GM21390 (cell line): ENCODE results near the gene NOTCH2.

Experiments
- ATAC-seq: cut with Tn5 transposase; IDR thresholded peaks from one replicate; pipeline ENCODE4 v1.9.1; 2021; ENCODE audit not compliant: unreplicated experiment

The NOTCH2 gene

DNA sequence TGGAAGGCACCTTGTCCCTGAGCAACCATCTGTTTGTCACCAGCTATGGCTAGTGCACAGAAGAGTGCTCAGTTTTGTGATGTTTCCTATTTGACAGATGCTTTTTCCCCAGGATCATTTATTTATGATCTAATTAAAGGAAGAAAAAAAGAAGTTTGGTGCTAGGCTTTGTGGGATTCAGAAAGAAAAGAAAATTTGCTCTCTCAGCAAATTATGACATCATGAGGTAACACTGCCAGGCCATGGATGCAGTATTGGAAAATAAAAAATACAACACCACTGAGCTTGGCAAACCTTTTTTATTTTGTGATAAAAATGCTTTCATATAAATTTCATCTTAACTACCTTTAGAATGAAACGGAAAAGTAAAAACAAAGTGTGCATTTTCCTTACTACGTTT is 157.7 kb downstream of the NOTCH2 start:
- ATAC-seq: no peak

DNA sequence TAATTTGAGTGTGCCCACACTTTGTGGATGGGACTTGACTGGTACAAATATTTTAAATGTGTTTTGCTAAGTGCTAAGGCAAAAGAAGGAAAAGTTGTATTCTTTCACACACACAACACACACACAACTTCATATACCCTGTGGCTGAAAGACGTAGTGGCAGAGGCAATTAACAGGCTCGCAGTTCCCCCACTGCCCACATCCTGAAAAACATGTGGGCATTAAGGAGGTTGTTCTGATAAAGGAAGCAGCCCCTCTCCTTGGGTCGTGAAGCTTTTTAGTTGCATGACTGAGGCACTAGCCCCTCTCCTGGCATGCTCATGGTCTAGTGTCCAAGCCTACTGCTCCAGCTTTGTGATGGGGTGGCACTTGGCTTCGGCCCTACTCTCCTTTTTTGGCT is 158.8 kb downstream of the NOTCH2 start:
- no peak for ATAC-seq

DNA sequence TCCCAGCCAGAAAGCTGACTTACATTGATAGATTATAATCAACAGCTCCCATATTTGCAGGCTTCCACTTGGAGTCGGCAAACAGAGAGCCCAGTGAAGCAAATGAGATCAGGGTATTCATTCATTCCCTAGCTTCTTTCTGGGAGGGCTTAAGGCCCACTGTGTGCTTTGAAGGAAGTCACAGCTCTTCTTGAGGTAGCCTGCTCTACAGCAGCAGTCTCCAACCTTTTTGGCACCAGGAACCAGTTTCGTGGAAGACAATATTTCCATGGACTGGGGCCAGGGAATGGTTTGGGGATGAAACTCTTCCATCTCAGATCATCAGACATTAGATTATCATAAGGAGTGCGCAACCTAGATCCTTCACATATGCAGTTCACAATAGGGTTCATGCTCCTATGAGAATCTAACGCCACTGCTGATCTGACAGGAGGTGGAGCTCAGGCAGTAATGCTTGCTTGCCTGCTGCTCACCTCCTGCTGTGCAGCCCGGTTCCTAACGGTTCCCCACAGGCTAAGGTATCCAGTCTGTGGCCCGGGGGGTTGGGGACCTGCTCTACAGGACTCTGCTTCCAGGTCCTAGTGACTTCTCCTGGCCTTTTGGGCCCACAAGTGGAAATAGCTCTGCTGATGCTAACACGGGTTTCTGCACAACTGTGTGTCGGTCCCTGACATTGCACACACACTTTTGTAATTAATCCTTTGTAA is 159.4 kb downstream of the NOTCH2 start:
- ATAC-seq: no peak

DNA sequence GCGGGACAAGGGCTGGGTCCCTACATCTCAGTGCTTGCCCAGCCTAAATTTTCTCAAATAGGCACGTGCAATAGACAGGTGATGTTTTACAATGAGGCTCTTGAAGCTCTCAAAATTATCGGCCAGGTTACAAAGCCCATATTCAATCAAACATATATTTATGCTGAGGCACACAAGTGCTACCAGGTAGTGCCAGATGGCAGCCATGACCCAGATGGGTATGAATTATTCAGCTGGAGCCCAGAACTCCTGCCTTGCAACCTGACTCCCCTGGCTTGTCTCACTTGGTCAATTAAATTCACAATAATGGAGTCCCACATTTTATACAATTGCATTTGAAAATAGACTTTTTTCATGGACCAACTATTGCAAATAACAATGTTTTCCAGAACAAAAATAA is 160.8 kb downstream of the NOTCH2 start:
- no peak for ATAC-seq

DNA sequence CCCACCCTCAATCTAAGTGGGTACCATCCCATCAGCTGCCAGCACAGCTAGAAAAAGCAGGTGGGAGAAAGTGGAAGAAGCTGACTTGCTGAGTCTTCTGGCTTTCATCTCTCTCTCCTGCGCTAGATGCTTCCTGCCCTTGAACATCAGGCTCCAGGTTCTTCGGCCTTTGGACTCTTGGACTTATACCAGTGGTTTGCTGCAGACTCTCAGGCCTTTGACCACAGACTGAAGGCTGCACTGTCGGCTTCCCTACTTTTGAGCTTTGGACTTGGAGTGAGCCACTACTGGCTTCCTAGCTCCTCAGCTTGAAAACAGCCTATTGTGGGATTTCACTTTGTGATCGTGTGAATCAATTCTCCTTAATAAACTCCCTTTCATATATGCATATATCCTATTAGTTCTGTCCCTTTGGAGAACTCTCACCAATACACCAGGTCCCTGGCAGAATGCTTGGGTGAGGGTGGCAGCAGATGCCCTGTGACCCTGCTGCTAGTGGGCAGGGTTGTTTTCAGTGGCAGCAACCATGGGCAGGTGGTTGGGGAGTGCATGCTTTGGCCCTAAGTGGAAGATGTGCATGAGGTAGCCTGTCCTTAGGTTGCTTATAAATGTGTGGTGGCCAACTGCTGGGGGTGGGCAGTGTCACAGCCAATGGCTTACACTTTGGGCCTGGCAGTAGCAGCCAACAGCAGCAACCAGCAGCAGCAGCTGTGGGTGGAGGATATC is 162.4 kb downstream of the NOTCH2 start:
- no peak for ATAC-seq

DNA sequence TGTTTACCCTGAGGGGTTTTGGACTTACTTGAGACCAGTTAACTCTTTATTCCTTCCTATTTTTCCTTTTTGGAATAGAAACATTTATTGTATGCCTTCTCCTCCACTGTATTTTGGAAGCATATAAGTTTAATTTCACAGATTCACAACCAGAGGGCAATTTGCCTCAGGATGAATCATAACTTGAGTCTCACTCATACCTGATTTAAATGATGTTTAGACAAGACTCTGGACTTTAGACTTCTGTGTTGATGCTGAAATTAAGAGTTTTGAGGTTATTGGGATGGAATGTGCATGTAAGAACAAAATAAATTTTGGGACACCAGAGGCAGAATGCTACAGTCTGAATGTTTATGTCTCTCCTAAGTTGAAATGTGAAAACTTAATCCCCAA is 166.0 kb downstream of the NOTCH2 start:
- ATAC-seq: no peak

- no peak for ATAC-seq
Observed at GRCh38 chr1:119902775-119903442, 166.6 kb downstream of the NOTCH2 start.

GRCh38 chr1:119898981-119899720 is 170.3 kb downstream of the NOTCH2 start:
- ATAC-seq: no peak

DNA sequence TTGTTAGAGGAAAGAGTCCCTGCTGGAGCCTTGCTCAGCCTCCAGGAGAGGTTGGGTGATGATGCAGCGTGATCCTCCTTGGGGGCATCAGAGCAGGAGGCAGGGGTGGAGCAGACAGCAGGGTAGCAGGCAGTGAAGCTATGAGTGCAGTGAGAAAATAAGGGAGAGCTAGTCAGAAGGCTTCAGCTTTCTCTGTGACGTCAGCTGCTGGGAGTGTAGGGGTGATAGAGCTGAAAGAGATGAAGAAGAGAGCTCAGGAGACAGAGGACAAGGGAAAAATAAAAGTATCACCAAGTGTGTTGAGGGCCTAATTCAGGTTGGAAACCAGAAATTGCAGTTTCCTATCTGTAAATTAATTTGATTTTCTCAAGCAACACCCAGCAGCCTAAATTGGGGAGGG is 170.9 kb downstream of the NOTCH2 start:
- no peak for ATAC-seq

- ATAC-seq: no peak
Observed at GRCh38 chr1:119896303-119896702, 173.2 kb downstream of the NOTCH2 start, which contains the start of gene ADAM30. ADAM30 (minus strand) TSS chr1:119896515; CDS start chr1:119896336, 179 bp downstream.

- no peak for ATAC-seq
Observed at GRCh38 chr1:119895102-119895501, 174.4 kb downstream of the NOTCH2 start.

- no peak for ATAC-seq
Observed at GRCh38 chr1:119893827-119894700, 175.4 kb downstream of the NOTCH2 start.

DNA sequence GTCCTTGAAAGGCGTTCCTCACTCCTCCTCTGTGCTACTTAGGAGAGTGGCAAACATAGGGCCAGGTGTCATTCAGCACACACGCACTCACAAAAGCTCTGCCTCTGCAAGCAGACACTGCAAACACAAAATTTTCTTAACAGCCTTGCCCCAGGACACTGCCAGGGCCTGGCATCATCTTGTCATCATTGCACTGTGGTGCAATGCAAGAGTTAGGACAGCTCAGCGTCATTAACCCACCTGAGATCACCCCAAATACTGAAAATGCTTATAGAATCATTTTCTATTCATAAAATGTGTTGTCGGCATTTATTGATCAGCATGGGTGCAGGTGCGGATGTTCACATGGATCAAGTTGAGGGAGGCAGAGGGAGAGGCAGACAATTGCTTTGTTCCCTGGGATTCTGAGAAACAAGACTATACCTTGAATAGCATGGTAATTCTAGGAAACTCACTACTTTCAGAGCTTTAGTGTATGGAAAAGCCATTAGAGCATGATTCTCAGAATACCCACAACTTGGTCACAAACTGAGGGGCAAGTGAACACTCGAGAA is 176.1 kb downstream of the NOTCH2 start:
- no peak for ATAC-seq

GRCh38 chr1:119891386-119891785 is 178.1 kb downstream of the NOTCH2 start:
- no peak for ATAC-seq

DNA sequence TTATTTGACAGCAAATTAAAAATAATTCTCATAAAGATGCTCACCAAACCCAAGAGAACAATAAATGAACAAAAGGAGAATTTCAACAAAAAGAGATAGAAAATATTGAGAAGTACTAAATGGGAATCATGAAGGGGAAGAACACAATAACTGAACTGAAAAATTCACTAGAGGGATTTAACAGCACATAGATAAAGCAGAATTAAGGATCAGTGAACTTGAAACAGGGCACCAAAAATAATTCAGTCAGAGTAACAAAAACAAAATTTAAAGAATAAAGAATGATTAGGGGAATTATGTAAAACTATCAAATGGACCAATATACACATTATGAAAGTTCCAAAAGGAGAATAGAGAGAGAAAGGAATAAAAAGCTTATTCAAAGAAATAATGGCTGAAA is 181.0 kb downstream of the NOTCH2 start:
- ATAC-seq: no peak

DNA sequence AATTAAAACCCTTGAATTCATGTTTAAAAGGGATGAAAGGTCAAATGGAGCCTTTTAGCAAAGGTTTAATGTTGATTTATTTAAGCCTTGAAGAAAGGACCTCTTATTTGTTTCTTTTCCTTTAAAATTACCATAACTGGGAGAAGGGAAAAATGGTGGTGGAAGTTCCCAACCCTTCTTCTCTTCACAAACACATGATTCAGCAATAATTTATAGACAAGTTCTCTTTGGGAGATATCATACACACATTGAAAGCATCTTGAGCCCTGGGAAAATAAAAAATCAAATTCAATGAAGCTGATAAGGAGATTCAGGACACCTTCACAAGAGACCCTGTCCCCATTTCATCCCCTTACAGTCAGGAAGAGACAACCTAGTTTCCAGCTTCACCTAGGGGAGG is 182.0 kb downstream of the NOTCH2 start:
- ATAC-seq: no peak

- no peak for ATAC-seq
Observed at GRCh38 chr1:119885903-119886783, 183.3 kb downstream of the NOTCH2 start.

DNA sequence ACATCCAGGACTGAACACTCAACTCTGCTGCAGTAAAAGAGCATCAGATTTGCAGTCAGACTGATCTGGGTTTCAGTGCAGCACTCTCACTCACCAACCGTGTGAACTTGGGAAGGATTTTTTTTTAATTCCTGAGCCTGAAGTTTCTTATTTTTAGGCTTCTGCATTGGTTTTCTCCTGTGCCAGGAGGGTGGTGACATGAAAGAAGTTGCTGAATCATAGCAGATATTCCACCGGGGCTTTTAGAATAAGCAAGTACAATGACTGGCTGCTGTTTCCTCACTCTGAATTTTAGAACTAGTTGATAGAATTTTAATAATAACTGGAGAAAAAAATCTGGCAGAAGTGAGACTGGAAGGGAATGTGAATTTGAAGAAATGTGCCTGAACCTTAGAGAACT is 184.8 kb downstream of the NOTCH2 start:
- no peak for ATAC-seq

DNA sequence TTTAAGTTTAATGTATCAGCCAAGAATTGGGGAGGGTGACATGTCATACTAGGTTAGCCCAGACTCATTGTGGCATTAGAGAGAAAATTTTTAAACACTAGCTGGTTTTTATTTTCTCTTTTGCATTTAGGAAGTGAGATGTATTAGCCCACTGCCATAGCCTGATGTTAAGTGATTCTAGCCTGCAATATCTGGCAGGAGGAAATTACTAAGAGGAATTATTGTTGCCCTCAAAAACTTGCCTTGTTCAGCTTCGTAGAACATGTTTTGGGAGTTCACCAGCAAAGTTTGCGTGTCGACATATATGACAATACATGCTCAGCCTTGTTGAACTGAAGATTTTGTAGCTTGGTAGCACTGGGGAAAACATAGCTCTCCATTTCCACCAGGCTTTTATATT is 185.6 kb downstream of the NOTCH2 start:
- ATAC-seq: no peak
